ENCODE data around the gene CPT1A. TPM values are rescaled to one million over a fixed set of nuclear protein-coding genes. Genes with fewer than 3 reads are reported as not detected.

Gene CPT1A
- total RNA-seq, 1 donor from 2014 or later: 0.54 TPM

- no peaks in the 10 kb centered on the region for H3K9me3 Mint-ChIP-seq
- peaks cover 93% of the 10 kb centered on the region for H3K27me3 Mint-ChIP-seq (ENCODE audit: low read depth)
- H3K27ac Mint-ChIP-seq (ENCODE audit: unreplicated experiment): no peak overlapping the region
- no peak overlapping the region for H3K4me3 Mint-ChIP-seq
- no peaks in the 10 kb centered on the region for H3K4me1 Mint-ChIP-seq
- H3K36me3 Mint-ChIP-seq (ENCODE audit: low read depth): no peaks in the 10 kb centered on the region
- no peak for TF ChIP-seq CTCF (conservative IDR thresholded peaks at IDR 0.05)
- no peak for DNase-seq (ENCODE audit: low read depth, low spot score)
Observed at GRCh38 chr11:68848429-68848828, 6.7 kb upstream of the CPT1A start.

GRCh38 chr11:68847395-68847794, 5.7 kb upstream of the CPT1A start:
- no peaks in the 10 kb centered on the region for H3K36me3 Mint-ChIP-seq (ENCODE audit: low read depth)
- TF ChIP-seq CTCF (conservative IDR thresholded peaks at IDR 0.05): no peak
- peaks cover 93% of the 10 kb centered on the region for H3K27me3 Mint-ChIP-seq (ENCODE audit: low read depth)

GRCh38 chr11:68845351-68846002, 3.8 kb upstream of the CPT1A start:
- no peak overlapping the region for H3K27ac Mint-ChIP-seq (ENCODE audit: unreplicated experiment)
- no peaks in the 10 kb centered on the region for H3K36me3 Mint-ChIP-seq (ENCODE audit: low read depth)

More at GRCh38 chr11:68847395-68847794, 5.7 kb upstream of the CPT1A start:
- Mint-ChIP-seq H3K27ac (ENCODE audit: unreplicated experiment) (no peak overlapping the region), H3K4me1 (peaks cover 4% of the 10 kb centered on the region), H3K4me3 (no peak overlapping the region), H3K9me3 (no peaks in the 10 kb centered on the region)
- DNase-seq (ENCODE audit: low read depth, low spot score): no peak

GRCh38 chr11:68844801-68845200, 3.1 kb upstream of the CPT1A start:
- no peak for TF ChIP-seq CTCF (conservative IDR thresholded peaks at IDR 0.05)
- Mint-ChIP-seq H3K36me3 (ENCODE audit: low read depth) (no peaks in the 10 kb centered on the region), H3K27ac (ENCODE audit: unreplicated experiment) (no peak overlapping the region), H3K4me3 (peak overlapping the region; percentile 2), H3K4me1 (peaks cover 13% of the 10 kb centered on the region), H3K27me3 (ENCODE audit: low read depth) (peaks cover 85% of the 10 kb centered on the region), H3K9me3 (no peaks in the 10 kb centered on the region)
- DNase-seq (ENCODE audit: low read depth, low spot score): no peak

More at GRCh38 chr11:68845351-68846002, 3.8 kb upstream of the CPT1A start:
- Mint-ChIP-seq H3K4me1 (peaks cover 6% of the 10 kb centered on the region), H3K27me3 (ENCODE audit: low read depth) (peaks cover 84% of the 10 kb centered on the region), H3K4me3 (no peak overlapping the region), H3K9me3 (no peaks in the 10 kb centered on the region)
- DNase-seq (ENCODE audit: low read depth, low spot score): no peak
- no peak for TF ChIP-seq CTCF (conservative IDR thresholded peaks at IDR 0.05)

GRCh38 chr11:68844376-68844775, 2.7 kb upstream of the CPT1A start:
- Mint-ChIP-seq H3K4me3 (peak overlapping the region; percentile 2), H3K27me3 (ENCODE audit: low read depth) (peaks cover 89% of the 10 kb centered on the region)

More at GRCh38 chr11:68844376-68844775, 2.7 kb upstream of the CPT1A start:
- no peaks in the 10 kb centered on the region for H3K36me3 Mint-ChIP-seq (ENCODE audit: low read depth)
- peaks cover 17% of the 10 kb centered on the region for H3K4me1 Mint-ChIP-seq
- no peak for DNase-seq (ENCODE audit: low read depth, low spot score)
- H3K27ac Mint-ChIP-seq (ENCODE audit: unreplicated experiment): no peak overlapping the region
- no peak for TF ChIP-seq CTCF (conservative IDR thresholded peaks at IDR 0.05)
- no peaks in the 10 kb centered on the region for H3K9me3 Mint-ChIP-seq

All from neural crest cell (in vitro differentiated cells).